ENCODE data around the gene TIMM10B.

- TF ChIP-seq CTCF (IDR thresholded peaks at IDR 0.05) (no peak), POLR2A (IDR thresholded peaks at IDR 0.05) (no peak)
Measured at GRCh38 chr11:6530848-6531247, 49.5 kb downstream of the TIMM10B start.
